GM21737 (cell line): ENCODE results near the gene POLR3GL.

Experiments
- ATAC-seq: cut with Tn5 transposase; IDR thresholded peaks from one replicate; pipeline ENCODE4 v1.9.1; 2021; ENCODE audit warnings: mild to moderate bottlenecking, moderate library complexity; ENCODE audit not compliant: unreplicated experiment

The POLR3GL gene

GRCh38 chr1:145990249-145990855 lies 25.9 kb downstream of the POLR3GL start:
- ATAC-seq: no peak

GRCh38 chr1:145991735-145992412 lies 27.4 kb downstream of the POLR3GL start:
- ATAC-seq: no peak

- ATAC-seq: no peak
Observed at GRCh38 chr1:145992502-145992936, 28.0 kb downstream of the POLR3GL start.

- no peak for ATAC-seq
Observed at GRCh38 chr1:145992958-145993617, 28.6 kb downstream of the POLR3GL start.

- no peak for ATAC-seq
Observed at GRCh38 chr1:145993618-145994390, 29.3 kb downstream of the POLR3GL start.

- no peak for ATAC-seq
Observed at GRCh38 chr1:145994391-145995120, 30.1 kb downstream of the POLR3GL start.

GRCh38 chr1:145995148-145995881 lies 30.8 kb downstream of the POLR3GL start:
- no peak for ATAC-seq

- ATAC-seq: no peak
Observed at GRCh38 chr1:145995964-145996432, 31.5 kb downstream of the POLR3GL start.

GRCh38 chr1:145996433-145997015 lies 32.0 kb downstream of the POLR3GL start, which contains the start of gene TXNIP:
TXNIP (minus strand) TSS chr1:145996579; CDS start chr1:145996266, 313 bp downstream.
- peak; percentile 73 for ATAC-seq

GRCh38 chr1:145997016-145997717 lies 32.7 kb downstream of the POLR3GL start:
- ATAC-seq: peak; percentile 33

- no peak for ATAC-seq
Observed at GRCh38 chr1:145997718-145998023, 33.2 kb downstream of the POLR3GL start.

GRCh38 chr1:145999321-146000024 lies 35.0 kb downstream of the POLR3GL start:
- ATAC-seq: no peak

- ATAC-seq: no peak
Observed at GRCh38 chr1:146001709-146002108, 37.2 kb downstream of the POLR3GL start.

- no peak for ATAC-seq
Observed at GRCh38 chr1:146007489-146008133, 43.1 kb downstream of the POLR3GL start.

- ATAC-seq: no peak
Observed at GRCh38 chr1:146010126-146010738, 45.7 kb downstream of the POLR3GL start.

GRCh38 chr1:146012703-146013558 lies 48.4 kb downstream of the POLR3GL start:
- ATAC-seq: no peak

GRCh38 chr1:146013559-146013922 lies 49.1 kb downstream of the POLR3GL start:
- ATAC-seq: no peak
